ACHN (cell line): ENCODE results near the gene HEXIM1.

Experiments used
- DNase-seq: peaks from one replicate; pipeline ENCODE4 v3.0.0-alpha.2; 2015
- in situ Hi-C: cut with HindIII; loops from 2 replicates; pipeline ENCODE4 v1.10.0; 2017; ENCODE audit warnings: low sequenced_read_pairs, low pct_ligation_motif_present, low pct_unique_long_range_greater_than_20kb

The HEXIM1 gene

DNA sequence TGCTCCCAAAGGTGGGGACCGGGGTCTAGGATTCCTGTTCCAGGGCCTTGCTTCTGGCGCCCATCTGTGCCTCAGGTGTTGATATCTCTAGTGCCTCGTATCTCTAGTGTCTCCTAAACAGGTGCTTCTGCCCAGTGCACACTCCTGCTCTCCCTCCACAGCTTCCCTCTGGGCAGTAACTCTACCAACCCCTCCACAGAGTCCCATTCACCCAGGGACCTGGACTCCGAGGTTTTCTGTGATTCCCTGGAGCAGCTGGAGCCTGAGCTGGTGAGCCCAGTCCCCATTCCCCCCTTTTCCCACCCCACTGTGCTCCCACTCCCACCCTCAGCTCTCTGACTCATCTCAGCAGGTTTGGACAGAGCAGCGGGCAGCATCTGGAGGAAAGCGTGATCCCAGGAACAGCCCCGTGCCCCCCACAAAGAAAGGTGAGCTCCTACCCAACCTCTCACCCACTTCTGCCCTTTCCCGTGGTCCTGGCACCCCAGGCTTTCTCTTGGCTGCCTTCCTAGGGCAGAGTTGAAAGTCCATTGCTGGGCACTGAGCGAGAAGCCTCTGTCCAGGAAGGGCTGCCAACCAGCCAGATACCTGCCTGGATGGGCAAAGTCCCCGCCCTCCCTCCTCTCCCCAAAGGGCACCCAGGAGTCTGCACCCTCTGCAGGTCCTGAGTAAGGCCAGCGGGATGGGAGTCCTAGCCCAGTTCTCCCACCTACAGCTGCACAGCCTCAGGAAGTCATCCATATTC lies 10.5 kb upstream of the HEXIM1 start:
- in situ Hi-C loops = no loop called here
- no peak for DNase-seq

DNA sequence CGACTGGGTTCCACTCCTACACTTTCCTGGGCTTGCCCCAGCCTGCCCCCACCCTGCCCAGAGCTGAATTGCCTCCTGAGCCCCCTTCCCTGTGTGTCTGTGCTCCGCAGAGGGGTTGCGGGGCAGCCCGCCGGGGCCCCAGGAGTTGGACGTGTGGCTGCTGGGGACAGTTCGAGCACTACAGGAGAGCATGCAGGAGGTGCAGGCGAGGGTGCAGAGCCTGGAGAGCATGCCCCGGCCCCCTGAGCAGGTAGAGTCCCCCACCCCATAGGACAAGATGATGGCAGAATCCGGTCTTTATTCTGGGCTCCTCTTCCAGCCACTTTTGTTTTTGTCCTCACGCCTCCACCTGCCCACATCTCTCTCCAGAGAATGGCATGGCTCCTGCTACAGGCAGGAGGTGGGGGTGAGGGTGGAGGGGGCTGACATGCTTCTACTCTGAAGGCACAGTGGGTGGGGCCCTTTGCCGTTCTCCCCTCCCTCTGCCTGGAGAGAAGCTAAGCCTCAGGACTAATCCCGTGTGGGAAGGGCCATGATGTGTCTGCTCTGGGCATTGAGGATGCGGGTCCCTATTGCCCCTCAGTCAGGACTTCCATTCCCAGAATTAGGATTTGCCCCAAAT lies 9.3 kb upstream of the HEXIM1 start:
- no peak for DNase-seq
- in situ Hi-C loops = no loop called here

DNA sequence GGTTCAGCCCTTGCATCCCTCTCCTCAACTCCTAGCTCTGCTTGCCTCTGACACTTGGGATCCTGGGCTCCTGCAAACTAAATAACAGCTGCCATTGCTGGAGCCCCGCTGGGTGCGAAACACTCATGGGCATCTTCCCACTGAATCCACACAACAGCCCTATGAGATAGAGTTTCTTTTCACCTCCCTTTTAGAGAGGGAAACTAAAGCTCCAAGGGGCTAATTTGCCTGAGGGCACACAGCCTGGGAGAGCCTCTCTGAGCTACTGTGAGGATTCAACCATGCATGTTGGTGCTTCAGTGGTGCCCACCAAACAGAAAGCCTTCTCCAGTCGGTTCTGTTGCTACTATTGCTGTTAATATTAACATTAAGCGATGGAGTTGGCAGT lies 8.7 kb upstream of the HEXIM1 start:
- in situ Hi-C loops = no loop called here
- no peak for DNase-seq

DNA sequence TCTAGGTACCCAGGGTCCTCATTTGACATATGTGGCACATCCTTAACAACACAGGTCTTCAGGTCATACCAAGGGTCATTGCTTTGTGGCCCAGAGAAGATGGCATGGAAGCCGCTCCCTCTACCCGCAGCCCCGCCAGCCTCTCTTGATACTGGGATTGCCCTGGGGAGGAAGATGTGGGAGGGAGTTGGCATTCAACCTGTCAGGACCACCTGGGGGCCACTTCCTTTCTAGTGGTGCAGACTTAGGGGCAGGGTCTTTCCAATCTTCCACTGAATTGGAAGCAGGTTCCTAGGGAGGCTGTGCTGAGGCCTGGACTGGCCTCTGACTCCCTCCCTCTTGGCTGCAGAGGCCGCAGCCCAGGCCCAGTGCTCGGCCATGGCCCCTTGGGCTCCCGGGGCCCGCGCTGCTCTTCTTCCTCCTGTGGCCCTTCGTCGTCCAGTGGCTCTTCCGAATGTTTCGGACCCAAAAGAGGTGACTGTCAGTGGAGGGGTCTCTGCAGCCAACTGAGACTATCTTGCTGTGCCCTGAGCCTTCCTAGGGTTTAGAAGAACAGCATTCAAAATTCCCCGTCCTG lies 5.1 kb upstream of the HEXIM1 start:
- in situ Hi-C loops = no loop called here
- no peak for DNase-seq

DNA sequence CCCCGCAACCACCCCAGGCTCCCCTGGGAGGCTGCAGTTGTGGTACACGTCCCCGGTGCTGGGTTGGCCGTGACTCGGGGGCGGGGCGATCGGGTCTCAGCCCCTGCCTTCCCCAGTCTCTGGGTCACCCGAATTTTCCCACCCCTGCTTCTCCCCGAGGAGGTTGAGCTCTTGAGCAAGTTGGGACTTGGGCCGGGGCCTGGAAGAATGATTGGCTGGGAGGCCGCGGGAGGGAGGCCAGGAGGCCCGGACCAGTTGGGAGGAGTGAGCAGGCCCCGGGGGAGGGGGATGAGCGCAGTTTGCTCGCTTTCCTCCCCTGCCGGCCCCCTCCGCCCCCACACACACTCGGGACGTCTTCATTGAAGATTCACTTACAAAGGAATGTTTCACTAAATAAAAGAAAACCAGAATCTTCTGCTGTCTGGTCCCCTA lies 4.5 kb upstream of the HEXIM1 start:
- no peak for DNase-seq
- in situ Hi-C loops = no loop called here

DNA sequence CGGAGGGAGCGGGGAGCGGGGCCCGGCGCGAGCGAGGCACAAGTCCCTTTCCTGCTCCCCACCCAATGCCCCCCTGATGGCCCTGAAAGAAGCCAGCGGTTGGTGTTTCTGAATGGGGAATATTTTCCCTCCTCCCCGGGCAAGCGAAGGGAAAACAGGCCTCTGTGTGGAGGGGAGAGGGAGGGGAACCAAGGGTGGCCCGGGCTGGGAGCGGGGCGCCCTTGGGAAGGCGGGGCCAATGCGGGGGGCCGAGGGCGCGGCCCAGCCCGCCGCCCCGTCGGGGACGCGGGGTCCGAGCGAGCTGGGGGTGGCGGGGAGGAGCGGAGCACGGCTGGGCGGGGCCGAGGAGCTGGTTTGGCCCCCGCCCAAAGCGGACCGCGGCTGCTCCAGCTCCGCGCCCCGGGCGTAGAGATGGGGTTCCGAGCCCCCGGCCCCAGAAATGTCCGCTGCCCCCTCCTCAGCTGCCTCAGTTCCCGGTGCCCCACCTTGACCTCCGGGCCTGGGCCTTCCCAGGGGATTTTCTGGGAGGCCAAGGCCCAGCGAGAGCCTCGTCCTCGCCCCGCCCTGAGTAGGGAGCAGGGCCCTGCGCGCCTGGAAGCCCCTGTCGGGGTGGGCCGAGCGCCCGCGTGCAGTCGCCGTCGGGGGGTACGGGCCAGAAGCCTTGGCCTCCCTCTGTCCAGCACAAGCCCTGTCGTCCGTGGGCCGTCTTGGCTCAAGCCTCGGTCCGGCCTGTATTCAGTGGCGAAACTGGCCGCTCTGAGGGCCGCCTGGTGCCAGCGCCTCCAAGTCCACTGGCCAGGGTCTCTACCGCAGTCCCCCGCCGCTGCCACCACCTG lies 3.9 kb upstream of the HEXIM1 start:
- in situ Hi-C loops = no loop called here
- DNase-seq = no peak

DNA sequence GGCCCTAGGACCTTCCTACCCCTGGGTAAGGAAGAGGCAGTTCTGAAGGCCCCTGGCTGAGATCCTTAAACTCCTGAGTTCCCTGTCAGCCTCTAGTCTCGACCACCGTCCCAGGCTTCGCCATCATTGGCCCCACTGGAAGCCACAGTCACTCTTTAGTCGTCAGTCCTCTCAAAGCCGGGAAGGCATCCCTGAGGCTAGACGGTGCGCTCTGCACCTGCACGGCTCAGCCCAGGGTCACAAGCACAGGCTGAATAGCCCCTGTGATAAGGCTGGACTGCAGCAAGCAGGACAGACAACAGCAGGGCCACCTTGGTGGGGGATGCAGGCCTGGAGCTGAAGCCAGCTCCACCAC lies 3.3 kb upstream of the HEXIM1 start:
- in situ Hi-C loops = no loop called here
- DNase-seq = no peak

DNA sequence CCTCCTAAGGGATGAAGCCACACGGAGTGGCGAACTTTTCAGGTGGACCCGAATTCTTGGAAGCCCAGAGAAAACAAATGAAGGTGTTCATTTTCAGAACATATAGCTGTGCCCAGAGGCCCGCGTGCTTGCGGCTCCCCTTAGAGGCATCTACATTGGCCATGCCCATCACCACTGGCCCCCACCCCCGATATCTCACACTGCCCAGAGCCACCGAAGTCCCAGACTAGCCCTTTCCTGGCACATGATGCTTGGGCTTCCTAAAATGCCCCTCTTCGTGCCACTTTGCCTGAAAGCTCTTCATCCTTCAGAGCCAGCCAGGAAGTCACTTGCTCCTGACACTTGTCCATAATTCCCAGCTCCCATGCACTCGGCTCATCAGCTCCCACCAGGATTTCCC lies 2.1 kb upstream of the HEXIM1 start:
- in situ Hi-C loops = no loop called here

DNA sequence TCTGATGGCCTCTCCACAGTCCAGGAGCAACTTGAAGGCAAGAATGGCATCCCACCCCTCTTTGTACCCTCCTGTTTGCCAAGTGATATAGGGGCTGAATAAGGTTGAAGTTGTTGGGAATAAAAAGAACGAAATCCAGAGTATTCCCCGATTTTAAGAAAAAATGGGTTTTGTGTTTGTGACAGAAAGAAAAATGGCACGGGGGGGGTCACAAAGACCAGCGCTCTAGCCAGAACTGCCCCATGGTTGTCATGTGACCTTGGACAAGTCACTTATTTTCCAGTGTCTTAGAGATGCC lies 1.7 kb upstream of the HEXIM1 start:
- no peak for DNase-seq
- in situ Hi-C loops = no loop called here

More for the DNA sequence above, 2.1 kb upstream of the HEXIM1 start:
- DNase-seq = no peak

DNA sequence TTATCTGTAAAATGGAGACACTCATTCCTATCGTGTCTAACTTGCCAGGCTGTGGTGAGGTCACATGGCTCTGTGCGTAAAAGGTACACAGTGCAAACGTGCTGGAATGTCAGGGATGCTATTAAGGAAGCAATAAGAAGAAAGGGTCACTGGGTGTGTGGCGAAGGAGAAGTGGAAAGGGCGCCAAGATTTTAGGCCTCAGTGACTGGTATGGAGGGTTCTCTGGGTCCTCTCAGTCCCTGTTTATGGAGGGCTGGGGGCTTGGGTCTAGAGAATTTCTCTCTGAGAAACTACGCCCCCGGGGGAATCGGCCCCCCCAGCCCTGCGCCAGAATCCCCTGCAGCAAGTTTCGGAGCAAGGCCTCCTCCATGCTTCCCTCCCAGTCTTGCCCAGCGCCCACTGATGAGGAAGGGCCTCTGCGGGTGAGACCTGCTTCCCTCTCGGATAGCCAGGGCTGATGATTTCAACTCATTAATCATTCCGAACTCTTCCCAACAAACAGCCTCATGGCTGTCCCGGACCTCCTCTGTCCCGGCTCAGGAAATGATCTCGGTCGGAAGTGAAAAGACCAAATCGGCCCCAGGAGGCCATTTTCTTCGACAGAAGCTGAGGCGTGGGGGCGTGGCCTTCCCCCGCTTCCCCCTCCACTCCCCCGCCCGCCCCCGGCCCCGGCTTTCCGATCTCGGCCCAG lies 1.2 kb upstream of the HEXIM1 start:
- peak; percentile 81 for DNase-seq
- in situ Hi-C loops = no loop called here

DNA sequence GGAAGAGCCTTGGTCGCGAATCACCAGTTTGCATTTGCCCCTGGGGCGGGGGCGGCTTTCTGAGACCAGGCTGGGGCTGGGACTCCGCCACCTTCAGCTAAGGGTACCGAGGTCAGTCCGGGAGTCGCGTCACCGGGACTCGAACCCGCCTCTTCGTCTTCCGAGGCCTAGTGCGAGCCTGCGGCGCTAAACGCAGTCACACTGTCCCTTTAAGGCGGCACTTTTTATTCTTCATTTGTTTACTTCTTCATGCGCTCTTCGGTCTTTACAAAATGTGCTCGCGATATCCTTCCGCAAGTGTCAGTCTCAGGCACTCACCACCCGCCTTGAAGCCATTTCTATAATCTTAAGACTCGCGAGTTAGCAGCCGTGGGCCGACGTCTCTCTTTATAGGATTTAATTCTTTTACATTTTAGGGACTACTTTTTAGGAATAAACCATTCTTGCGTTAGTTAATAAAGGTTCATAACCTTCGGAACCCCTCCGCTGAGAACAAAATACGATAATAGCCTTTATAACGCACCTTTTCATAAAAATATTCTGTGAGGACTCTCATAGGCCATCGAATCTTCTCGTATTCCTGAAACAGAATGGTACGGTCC lies 593 bp upstream of the HEXIM1 start:
- in situ Hi-C loops = no loop called here
- peak; percentile 96 for DNase-seq

DNA sequence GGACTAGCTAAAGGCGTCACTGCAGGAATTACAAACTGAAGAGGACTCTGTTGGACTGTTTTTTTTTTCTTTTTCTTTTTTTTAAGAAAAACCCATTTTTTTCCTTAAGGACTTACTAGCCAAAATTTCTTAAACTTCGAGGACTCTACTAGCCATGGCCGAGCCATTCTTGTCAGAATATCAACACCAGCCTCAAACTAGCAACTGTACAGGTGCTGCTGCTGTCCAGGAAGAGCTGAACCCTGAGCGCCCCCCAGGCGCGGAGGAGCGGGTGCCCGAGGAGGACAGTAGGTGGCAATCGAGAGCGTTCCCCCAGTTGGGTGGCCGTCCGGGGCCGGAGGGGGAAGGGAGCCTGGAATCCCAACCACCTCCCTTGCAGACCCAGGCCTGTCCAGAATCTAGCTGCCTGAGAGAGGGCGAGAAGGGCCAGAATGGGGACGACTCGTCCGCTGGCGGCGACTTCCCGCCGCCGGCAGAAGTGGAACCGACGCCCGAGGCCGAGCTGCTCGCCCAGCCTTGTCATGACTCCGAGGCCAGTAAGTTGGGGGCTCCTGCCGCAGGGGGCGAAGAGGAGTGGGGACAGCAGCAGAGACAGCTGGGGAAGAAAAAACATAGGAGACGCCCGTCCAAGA lies 878 bp downstream of the HEXIM1 start:
- peak; percentile 88 for DNase-seq
- in situ Hi-C loops = no loop called here

DNA sequence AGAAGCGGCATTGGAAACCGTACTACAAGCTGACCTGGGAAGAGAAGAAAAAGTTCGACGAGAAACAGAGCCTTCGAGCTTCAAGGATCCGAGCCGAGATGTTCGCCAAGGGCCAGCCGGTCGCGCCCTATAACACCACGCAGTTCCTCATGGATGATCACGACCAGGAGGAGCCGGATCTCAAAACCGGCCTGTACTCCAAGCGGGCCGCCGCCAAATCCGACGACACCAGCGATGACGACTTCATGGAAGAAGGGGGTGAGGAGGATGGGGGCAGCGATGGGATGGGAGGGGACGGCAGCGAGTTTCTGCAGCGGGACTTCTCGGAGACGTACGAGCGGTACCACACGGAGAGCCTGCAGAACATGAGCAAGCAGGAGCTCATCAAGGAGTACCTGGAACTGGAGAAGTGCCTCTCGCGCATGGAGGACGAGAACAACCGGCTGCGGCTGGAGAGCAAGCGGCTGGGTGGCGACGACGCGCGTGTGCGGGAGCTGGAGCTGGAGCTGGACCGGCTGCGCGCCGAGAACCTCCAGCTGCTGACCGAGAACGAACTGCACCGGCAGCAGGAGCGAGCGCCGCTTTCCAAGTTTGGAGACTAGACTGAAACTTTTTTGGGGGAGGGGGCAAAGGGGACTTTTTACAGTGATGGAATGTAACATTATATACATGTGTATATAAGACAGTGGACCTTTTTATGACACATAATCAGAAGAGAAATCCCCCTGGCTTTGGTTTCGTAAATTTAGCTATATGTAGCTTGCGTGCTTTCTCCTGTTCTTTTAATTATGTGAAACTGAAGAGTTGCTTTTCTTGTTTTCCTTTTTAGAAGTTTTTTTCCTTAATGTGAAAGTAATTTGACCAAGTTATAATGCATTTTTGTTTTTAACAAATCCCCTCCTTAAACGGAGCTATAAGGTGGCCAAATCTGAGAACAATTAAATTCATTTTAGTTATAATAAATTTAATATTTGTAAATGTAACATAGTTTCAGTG lies 1.7 kb downstream of the HEXIM1 start:
- in situ Hi-C loops = no loop called here
- DNase-seq = peak; percentile 71

DNA sequence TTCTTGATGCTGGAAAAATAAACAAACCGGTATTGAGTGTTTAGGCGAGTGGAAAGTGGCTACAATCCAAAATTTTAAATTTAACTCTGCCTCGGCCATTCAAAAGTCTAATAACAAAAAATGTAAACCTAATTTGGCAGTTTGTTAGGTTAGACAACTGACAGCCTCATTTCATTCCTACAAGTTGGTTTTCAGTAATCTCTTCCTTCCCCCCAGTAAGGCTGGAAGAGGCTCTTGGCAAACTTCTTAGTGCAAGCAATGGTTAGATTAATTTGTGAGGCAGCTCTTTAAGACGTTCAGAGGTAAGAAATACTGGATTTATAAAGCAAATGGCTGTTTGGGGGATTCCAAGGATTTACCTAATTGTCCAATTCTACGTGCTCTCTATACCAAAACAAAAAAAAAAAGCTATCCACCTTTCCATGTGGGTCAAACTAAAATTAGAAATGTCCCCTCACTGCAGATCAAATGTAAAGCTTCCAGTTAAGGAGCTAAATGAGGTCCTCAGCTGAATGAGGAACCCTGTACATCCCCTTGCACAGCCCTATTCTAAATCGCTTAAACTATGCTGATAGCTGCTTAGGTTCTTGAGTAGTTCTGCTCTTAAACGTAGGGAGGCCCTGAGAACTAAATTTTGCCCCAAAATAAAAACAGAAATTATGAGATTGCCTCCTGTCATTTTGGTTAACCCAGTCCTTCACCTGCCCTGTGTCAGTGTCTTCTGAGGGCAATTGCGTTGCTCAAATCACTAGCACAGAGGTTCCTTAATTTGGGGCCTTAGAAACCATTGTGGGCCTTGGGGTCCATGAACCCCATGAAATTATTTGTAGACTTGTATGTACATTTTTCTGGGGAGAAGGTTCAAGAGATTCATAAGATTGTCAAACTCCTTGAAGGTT lies 2.9 kb downstream of the HEXIM1 start:
- in situ Hi-C loops = no loop called here
- peak; percentile 22 for DNase-seq

DNA sequence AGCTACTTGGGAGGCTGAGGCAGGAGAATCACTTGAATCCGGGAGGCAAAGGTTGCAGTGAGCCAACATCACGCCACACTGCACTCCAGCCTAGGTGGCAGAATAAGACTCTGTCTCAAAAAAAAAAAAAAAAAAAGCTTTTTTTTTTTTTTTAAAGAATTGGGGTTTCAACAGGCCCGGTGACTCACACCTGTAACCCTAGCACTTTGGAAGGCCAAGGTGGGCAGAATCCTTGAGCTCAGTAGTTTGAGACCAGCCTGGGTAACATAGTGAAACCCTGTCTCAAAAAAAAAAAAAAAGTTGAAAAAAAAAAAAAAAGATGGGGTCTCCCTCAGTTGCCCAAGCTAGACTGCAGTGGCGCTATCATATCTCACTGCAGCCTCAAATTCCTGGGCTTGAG lies 6.8 kb downstream of the HEXIM1 start:
- in situ Hi-C loops = no loop called here
- DNase-seq = no peak

DNA sequence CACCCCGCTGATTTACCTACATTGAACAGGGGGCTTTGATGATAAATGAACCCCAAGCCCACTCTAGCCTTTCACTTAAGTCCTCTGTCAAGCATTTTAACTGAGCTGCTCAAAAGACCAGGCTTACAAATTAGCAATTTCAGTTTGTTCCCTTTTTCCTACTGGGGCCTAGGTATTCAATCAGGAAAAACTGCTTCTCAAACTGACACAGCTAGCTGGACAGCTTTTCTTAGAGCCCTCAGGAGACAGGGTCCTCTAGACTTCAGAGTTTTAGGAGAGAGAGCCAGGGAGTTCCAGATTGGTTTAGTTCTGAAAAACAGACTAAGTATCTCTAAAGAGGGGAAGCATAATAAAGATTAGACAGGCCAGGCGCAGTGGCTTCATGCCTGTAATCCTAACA lies 7.2 kb downstream of the HEXIM1 start:
- no peak for DNase-seq
- in situ Hi-C loops = no loop called here
